ENCODE results near the gene RAB11FIP5. TPM values are rescaled to one million over a fixed set of nuclear protein-coding genes. Genes with fewer than 3 reads are reported as not detected.
A peak's percentile ranks its signal among the peaks of the same experiment; 100 is the strongest.

RAB11FIP5 gene
- total RNA-seq, 1 experiment from 2014 or later: 43.8 TPM

- DNase-seq: no peak
- Histone ChIP-seq H3K9me3 (no peaks in the 10 kb centered on the region), H3K36me3 (no peaks in the 10 kb centered on the region), H3K27me3 (no peaks in the 10 kb centered on the region), H3K4me3 (no peak overlapping the region)
These were observed 3.6 kb upstream of the RAB11FIP5 start for GRCh38 chr2:73116182-73116960.

GRCh38 chr2:73114273-73114867 lies 1.6 kb upstream of the RAB11FIP5 start:
- no peaks in the 10 kb centered on the region for H3K27me3 ChIP-seq
- H3K36me3 ChIP-seq: peaks cover 3% of the 10 kb centered on the region; the same call in 1 of the 2 replicates
- no peak overlapping the region; the same call in 1 of the 2 replicates for H3K4me3 ChIP-seq
- H3K9me3 ChIP-seq: no peaks in the 10 kb centered on the region
- DNase-seq: peak; percentile 16

GRCh38 chr2:73112026-73112912 lies 479 bp downstream of the RAB11FIP5 start:
- Histone ChIP-seq H3K36me3 (peaks cover 3% of the 10 kb centered on the region; the same call in 1 of the 2 replicates), H3K27me3 (no peaks in the 10 kb centered on the region), H3K4me3 (peak overlapping the region; percentile 63), H3K9me3 (no peaks in the 10 kb centered on the region)
- peak; percentile 45 for DNase-seq

DNA sequence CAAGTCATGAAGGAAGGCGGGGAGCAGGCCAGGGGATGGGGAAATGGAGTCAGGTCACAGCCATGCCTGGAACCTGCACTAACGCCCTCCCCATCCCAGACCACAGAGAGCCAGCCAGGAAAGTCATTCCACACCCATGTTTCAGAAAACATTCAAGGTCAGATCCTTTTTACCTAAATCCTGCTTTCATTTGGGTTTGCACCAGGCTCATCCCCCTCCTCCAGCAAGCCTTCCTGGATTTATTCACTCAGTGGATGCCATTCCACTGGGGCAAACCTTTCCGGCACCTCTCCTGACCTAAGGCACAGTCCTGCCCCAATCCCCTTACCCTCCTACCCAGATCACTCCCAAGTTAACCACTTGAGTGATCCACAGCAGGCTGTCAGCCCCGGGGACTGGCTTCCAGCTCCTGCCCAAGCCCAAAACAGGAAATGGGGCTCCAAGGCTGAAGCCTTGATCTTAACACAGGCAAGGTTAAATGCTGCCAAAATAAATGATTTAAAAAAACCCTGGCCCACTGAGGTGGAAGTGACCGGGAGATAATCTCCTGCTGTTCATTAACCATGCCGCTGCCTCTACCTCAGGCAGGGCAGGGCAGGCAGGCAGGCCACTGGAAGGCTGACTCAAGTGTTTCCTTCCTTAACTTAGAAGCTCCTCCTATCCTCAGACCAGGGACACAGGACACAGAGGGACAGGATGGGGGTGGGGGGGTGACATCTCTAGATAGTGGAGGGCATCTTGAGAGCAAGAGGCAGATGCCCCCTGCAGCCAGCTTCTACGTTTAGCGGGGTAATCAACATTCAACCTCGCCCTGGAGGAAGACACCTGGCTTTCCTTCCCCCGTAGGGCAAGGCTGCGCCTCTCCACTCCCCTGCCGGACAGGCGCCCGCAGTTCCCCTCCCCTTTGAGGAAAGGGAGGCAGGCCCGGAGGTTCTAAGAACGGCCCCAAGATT lies 1.4 kb downstream of the RAB11FIP5 start:
- H3K4me3 ChIP-seq: peak overlapping the region; percentile 63
- H3K9me3 ChIP-seq: no peaks in the 10 kb centered on the region
- H3K27me3 ChIP-seq: no peaks in the 10 kb centered on the region
- peak; percentile 63 for DNase-seq
- peaks cover 4% of the 10 kb centered on the region for H3K36me3 ChIP-seq

DNA sequence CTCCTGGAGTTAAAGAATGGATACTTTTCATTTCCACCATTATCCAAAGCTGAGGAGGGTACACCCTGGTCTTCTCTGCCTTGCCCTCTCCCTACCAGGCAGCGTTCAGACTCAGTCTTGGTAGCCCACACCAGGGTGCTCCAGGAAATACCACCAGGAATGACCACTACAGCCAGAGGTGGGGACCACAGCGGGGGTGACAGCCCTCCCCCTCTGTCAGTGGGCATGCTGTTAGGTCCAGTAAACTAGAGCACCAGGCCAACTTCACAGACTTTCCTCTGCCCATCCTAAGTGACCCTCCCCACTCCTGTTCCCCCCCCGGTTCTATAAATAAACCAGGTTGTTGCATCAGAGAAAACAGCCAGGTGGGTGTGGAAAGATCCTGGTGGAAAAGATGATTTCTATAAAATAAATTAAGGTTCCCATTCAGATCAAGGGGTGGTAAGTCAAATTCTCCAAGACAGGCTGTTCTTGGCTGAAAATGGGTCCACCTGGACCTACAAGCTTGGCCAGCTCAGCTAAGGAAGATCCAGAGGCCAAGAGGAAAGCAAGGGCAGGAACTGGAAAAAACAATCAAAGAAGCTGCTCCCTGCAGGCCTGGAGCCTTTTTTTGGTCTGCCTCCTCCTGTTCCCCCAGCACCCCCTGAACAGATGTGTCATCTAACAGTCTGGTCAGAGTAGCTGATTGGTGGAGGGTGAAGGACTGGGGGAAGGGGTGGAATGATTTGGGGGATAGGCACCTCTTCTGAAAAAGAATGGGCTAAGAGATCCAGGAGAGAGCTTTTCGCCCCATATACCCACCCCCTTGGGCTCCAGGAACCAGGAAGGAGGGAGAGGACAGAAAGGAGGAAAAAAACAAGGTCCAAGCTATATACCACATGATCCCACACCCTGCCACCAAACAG lies 2.3 kb downstream of the RAB11FIP5 start:
- Histone ChIP-seq H3K27me3 (no peaks in the 10 kb centered on the region), H3K36me3 (peaks cover 8% of the 10 kb centered on the region), H3K4me3 (peak overlapping the region; percentile 63), H3K9me3 (no peaks in the 10 kb centered on the region)
- DNase-seq: peak; percentile 39

DNA sequence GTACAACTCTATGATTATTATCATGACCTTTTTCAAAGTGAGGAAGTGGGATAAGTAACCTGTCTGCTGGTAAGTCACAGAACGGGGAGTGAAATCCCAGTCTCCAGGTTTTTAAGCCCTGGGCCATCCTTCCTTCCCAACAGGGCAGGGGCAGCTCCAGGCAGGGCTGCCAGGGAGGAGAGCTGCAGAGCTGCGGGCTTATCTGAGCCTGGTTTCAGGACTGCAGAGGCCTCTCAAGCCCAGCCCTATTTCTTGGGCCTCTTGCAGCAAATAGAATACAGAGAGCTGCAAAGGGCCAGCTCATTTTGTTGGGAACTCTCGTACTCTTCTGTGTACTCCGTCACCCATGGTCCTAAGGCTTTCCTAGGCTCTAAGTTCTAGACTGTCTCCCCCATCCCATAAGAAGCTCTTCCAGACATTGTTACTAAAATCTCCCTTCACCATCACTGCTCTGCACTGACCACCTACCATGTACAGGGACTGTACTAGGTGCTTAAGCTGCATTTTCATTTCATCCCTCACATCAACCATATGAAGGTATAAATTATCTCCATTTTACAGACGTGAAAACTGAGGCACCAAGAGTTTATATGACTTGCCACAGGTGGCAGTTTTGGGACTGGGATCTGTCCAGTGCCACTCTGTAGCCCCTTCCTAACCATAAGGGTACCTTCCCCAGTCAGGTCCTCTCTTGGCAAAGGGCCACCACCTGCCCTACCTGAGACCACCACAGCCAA lies 3.1 kb downstream of the RAB11FIP5 start:
- Histone ChIP-seq H3K36me3 (peaks cover 10% of the 10 kb centered on the region), H3K9me3 (no peaks in the 10 kb centered on the region), H3K4me3 (no peak overlapping the region), H3K27me3 (no peaks in the 10 kb centered on the region)
- no peak for DNase-seq

- DNase-seq: peak; percentile 74
- no peaks in the 10 kb centered on the region for H3K27me3 ChIP-seq
- no peak overlapping the region for H3K4me3 ChIP-seq
- peaks cover 19% of the 10 kb centered on the region for H3K36me3 ChIP-seq
- H3K9me3 ChIP-seq: no peaks in the 10 kb centered on the region
These were observed 5.4 kb downstream of the RAB11FIP5 start for GRCh38 chr2:73107211-73107926.

GRCh38 chr2:73106791-73107190 lies 6.0 kb downstream of the RAB11FIP5 start:
- Histone ChIP-seq H3K27me3 (no peaks in the 10 kb centered on the region), H3K4me3 (no peak overlapping the region), H3K36me3 (peaks cover 19% of the 10 kb centered on the region), H3K9me3 (no peaks in the 10 kb centered on the region)
- no peak for DNase-seq

GRCh38 chr2:73105511-73105971 lies 7.2 kb downstream of the RAB11FIP5 start:
- H3K36me3 ChIP-seq: peaks cover 16% of the 10 kb centered on the region
- H3K9me3 ChIP-seq: no peaks in the 10 kb centered on the region
- no peak overlapping the region for H3K4me3 ChIP-seq
- peak; percentile 48 for DNase-seq
- no peaks in the 10 kb centered on the region for H3K27me3 ChIP-seq

- no peak for DNase-seq
- H3K4me3 ChIP-seq: no peak overlapping the region
- H3K36me3 ChIP-seq: peaks cover 16% of the 10 kb centered on the region
- H3K27me3 ChIP-seq: no peaks in the 10 kb centered on the region
- no peaks in the 10 kb centered on the region for H3K9me3 ChIP-seq
These were observed 7.8 kb downstream of the RAB11FIP5 start for GRCh38 chr2:73104933-73105332.

- Histone ChIP-seq H3K4me3 (no peak overlapping the region), H3K9me3 (no peaks in the 10 kb centered on the region), H3K27me3 (no peaks in the 10 kb centered on the region), H3K36me3 (peaks cover 16% of the 10 kb centered on the region)
- no peak for DNase-seq
These were observed 9.7 kb downstream of the RAB11FIP5 start for GRCh38 chr2:73103018-73103542.

GRCh38 chr2:73101626-73102256 lies 11.0 kb downstream of the RAB11FIP5 start:
- H3K27me3 ChIP-seq: no peaks in the 10 kb centered on the region
- no peak overlapping the region for H3K4me3 ChIP-seq
- DNase-seq: no peak
- H3K36me3 ChIP-seq: peaks cover 16% of the 10 kb centered on the region
- no peaks in the 10 kb centered on the region for H3K9me3 ChIP-seq

DNA sequence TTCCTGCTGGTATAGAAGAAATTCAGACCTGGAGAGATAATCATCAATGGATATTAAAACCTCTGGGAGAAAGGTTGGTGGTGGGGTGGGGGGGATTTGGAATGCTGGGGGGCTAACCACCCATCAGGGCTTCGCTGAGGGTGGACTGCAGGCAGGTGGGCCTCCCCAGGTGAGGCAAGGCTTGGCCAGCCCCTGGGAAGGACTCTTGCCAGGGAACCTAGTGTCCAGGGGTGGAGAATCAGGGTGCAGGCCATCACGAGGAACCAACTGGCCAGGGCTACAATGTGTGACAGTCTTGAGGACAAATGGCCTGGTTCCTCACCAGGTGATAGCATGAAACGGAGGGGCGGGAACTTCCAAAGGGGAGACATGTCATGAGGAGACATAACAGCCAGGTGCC lies 11.8 kb downstream of the RAB11FIP5 start:
- Histone ChIP-seq H3K4me3 (no peak overlapping the region), H3K36me3 (peaks cover 11% of the 10 kb centered on the region), H3K9me3 (no peaks in the 10 kb centered on the region), H3K27me3 (no peaks in the 10 kb centered on the region)
- DNase-seq: no peak

Data from MG63 (cell line).